Measurements from ENCODE around the gene MPLKIP. TPM values are rescaled to one million over a fixed set of nuclear protein-coding genes. Genes with fewer than 3 reads are reported as not detected.

The MPLKIP gene
- polyA plus RNA-seq (2013, experiment 1 of 2), result 76.9 TPM
- polyA plus RNA-seq (2013, experiment 2 of 2), result 76.4 TPM

DNA sequence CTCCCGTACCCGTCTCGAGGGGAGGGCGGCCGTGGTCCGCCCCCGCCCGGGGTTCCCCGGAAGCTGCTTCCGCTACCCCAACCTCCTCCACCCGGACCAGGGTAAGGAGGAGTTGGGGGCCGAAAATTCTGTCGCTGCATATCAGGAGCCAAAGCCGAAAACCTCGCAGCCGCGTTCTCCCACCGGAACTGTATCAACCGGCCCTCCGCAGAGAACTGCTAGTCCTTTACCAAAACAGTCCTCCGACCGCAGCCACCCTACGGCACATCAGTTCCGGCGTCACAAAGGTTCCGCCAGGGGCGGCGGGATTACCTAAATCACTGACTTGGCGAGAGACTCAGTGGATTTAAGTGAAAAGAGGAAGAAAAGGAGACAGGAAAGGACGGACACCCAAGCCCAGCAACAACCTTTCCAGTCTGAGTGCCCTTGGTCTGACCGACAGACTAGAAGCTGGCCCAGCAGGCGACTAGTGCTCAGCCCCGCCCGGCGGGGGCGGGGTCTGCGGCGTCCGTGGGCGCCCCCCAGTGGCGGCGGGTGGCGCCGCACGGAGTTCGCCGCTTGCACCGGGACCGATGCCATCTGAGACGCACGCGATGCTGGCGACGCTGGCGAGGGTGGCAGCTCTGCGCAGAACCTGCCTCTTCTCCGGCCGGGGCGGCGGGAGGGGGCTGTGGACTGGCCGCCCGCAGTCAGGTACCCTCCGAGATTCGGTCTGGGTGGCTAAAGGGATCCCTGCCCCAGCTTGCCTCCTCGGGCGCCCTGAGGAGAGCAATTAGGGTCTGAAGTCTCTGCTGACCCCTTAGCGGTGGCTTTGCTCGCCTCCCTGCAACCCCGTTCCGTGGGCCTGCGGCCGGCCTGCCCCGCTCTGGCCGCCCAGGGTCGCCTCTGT, at the start of gene MPLKIP, which contains the start of gene SUGCT:
Gene MPLKIP, minus strand, starts transcription at position 195 of the 889 bp plus-strand sequence. Its CDS starts 55 bp downstream, at position 140.
Gene SUGCT, plus strand, starts transcription at position 578 of the 889 bp plus-strand sequence.
- peak within 1 kb of the TSS; percentile 94 for H2BK120ac ChIP-seq (ENCODE audit: low read depth, low read length)
- peaks cover 0 to 1% of the 10 kb centered on the region in 2 donors for H3K4me1 ChIP-seq (ENCODE audit: control insufficient read depth in 2 of 2, insufficient read depth in 1 of 2, low read depth in 1 of 2, low read length in 2 of 2)
- H3K4me3 ChIP-seq (ENCODE audit: low read length in 2 of 2), result peak within 1 kb of the TSS; percentile 91 to 93
- peaks cover 0 to 27% of the 10 kb centered on the region in 2 donors for H3K36me3 ChIP-seq (replicated peaks in 1 of 2; ENCODE audit: control insufficient read depth in 2 of 2, insufficient read depth in 2 of 2, low read length in 2 of 2)
- no peak within 1 kb of the TSS for H2BK12ac ChIP-seq (ENCODE audit: low read length)
- peak within 1 kb of the TSS; percentile 92 for H3K27ac ChIP-seq (replicated peaks; ENCODE audit: low read length)
- no peaks in the 10 kb centered on the region for H3K9me3 ChIP-seq (replicated peaks in 1 of 2; ENCODE audit: control insufficient read depth in 2 of 2, insufficient read depth in 1 of 2, low read depth in 1 of 2, low read length in 2 of 2)
- peak; percentile 95 for DNase-seq (ENCODE audit: low spot score)
- H3K18ac ChIP-seq (ENCODE audit: low read length), result peak within 1 kb of the TSS; percentile 96
- peak within 1 kb of the TSS; percentile 90 for H3K9ac ChIP-seq (ENCODE audit: low read depth, low read length, poor library complexity)
- H2AFZ ChIP-seq (ENCODE audit: low read length), result peak within 1 kb of the TSS; percentile 100
- peaks cover 5% of the 10 kb centered on the region for H3K79me1 ChIP-seq (ENCODE audit: low read depth, low read length)
- no peaks in the 10 kb centered on the region for H3K27me3 ChIP-seq (ENCODE audit: control insufficient read depth in 3 of 3, insufficient read depth in 3 of 3, low read depth in 1 of 3, low read length in 3 of 3)
- no peak within 1 kb of the TSS for H3K14ac ChIP-seq (ENCODE audit: low read length)
- H4K91ac ChIP-seq (ENCODE audit: low read depth, low read length, poor library complexity), result no peak within 1 kb of the TSS
- H2BK15ac ChIP-seq (ENCODE audit: low read length), result peak within 1 kb of the TSS; percentile 97
- H2AK5ac ChIP-seq (ENCODE audit: low read depth, low read length), result no peak within 1 kb of the TSS
- peak within 1 kb of the TSS; percentile 73 for H3K23ac ChIP-seq (ENCODE audit: low read depth, low read length, poor library complexity)
- WGBS, 2 donors (ENCODE audit: extremely low coverage in 2 of 2, insufficient read length in 2 of 2, insufficient replicate concordance in 1 of 2), result no CpG with 5 or more reads among the region's 75 CpGs
- H4K8ac ChIP-seq (ENCODE audit: low read depth, low read length), result no peak within 1 kb of the TSS
- H2BK5ac ChIP-seq (ENCODE audit: low read length), result peak within 1 kb of the TSS; percentile 85
- peak within 1 kb of the TSS; percentile 56 for H3K4me2 ChIP-seq (ENCODE audit: insufficient read depth, low read length, poor library complexity, severe bottlenecking)
- no peak within 1 kb of the TSS for H3K4ac ChIP-seq (ENCODE audit: low read length)

- Histone ChIP-seq H2AFZ (ENCODE audit: low read length) (no peak overlapping the region), H2BK15ac (ENCODE audit: low read length) (no peak overlapping the region), H2BK5ac (ENCODE audit: low read length) (no peak overlapping the region), H3K79me1 (ENCODE audit: low read depth, low read length) (no peaks in the 10 kb centered on the region), H3K18ac (ENCODE audit: low read length) (no peak overlapping the region), H3K27me3 (ENCODE audit: control insufficient read depth in 3 of 3, insufficient read depth in 3 of 3, low read depth in 1 of 3, low read length in 3 of 3) (no peaks in the 10 kb centered on the region), H3K4me2 (ENCODE audit: insufficient read depth, low read length, poor library complexity, severe bottlenecking) (no peak overlapping the region), H3K4me3 (ENCODE audit: low read length in 2 of 2) (no peak overlapping the region), H3K9me3 (replicated peaks in 1 of 2; ENCODE audit: control insufficient read depth in 2 of 2, insufficient read depth in 1 of 2, low read depth in 1 of 2, low read length in 2 of 2) (no peaks in the 10 kb centered on the region), H3K9ac (ENCODE audit: low read depth, low read length, poor library complexity) (no peak overlapping the region), H3K14ac (ENCODE audit: low read length) (no peak overlapping the region), H2BK12ac (ENCODE audit: low read length) (no peak overlapping the region), H3K23ac (ENCODE audit: low read depth, low read length, poor library complexity) (no peak overlapping the region), H4K91ac (ENCODE audit: low read depth, low read length, poor library complexity) (no peak overlapping the region), H3K27ac (replicated peaks; ENCODE audit: low read length) (no peak overlapping the region), H3K4me1 (ENCODE audit: control insufficient read depth in 2 of 2, insufficient read depth in 1 of 2, low read depth in 1 of 2, low read length in 2 of 2) (peaks cover 0 to 1% of the 10 kb centered on the region in 2 donors), H3K4ac (ENCODE audit: low read length) (no peak overlapping the region), H4K8ac (ENCODE audit: low read depth, low read length) (no peak overlapping the region), H2BK120ac (ENCODE audit: low read depth, low read length) (no peak overlapping the region), H2AK5ac (ENCODE audit: low read depth, low read length) (no peak overlapping the region), H3K36me3 (replicated peaks in 1 of 2; ENCODE audit: control insufficient read depth in 2 of 2, insufficient read depth in 2 of 2, low read length in 2 of 2) (no peaks in the 10 kb centered on the region)
- no CpG with 5 or more reads among the region's 4 CpGs for WGBS, 2 donors (ENCODE audit: extremely low coverage in 2 of 2, insufficient read length in 2 of 2, insufficient replicate concordance in 1 of 2)
- DNase-seq (ENCODE audit: low spot score), result no peak
These were observed 48.0 kb upstream of the MPLKIP start for GRCh38 chr7:40182452-40182851.

DNA sequence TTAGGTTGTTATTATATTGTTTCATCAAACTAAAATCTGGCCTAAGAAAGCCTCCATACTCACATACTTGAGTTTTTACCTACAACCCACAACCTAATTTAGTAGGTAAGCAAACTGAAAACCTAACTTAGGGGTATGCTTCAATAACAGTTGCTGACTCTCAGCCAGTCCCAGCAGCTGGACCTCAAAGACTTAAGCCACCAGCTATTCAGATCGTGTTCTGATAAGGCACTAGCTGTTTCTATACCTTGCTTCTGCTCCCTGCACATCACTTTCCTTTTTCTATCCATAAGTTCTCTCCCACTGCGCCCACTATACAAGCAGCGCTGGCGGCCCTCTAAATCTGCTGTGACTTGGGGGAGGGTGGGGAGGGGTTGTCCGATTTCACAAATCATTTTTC, 42.6 kb upstream of the MPLKIP start:
- H2AFZ ChIP-seq (ENCODE audit: low read length), result no peak overlapping the region
- H3K4me3 ChIP-seq (ENCODE audit: low read length in 2 of 2), result no peak overlapping the region
- WGBS, 2 donors (ENCODE audit: extremely low coverage in 2 of 2, insufficient read length in 2 of 2, insufficient replicate concordance in 1 of 2), result no CpG with 5 or more reads among the region's 5 CpGs
- H4K8ac ChIP-seq (ENCODE audit: low read depth, low read length), result no peak overlapping the region
- no peak overlapping the region for H3K4me2 ChIP-seq (ENCODE audit: insufficient read depth, low read length, poor library complexity, severe bottlenecking)
- no peaks in the 10 kb centered on the region for H3K4me1 ChIP-seq (ENCODE audit: control insufficient read depth in 2 of 2, insufficient read depth in 1 of 2, low read depth in 1 of 2, low read length in 2 of 2)
- no peak overlapping the region for H4K91ac ChIP-seq (ENCODE audit: low read depth, low read length, poor library complexity)
- no peak overlapping the region for H2BK12ac ChIP-seq (ENCODE audit: low read length)
- no peak overlapping the region for H3K27ac ChIP-seq (replicated peaks; ENCODE audit: low read length)
- H3K18ac ChIP-seq (ENCODE audit: low read length), result no peak overlapping the region
- H3K27me3 ChIP-seq (ENCODE audit: control insufficient read depth in 3 of 3, insufficient read depth in 3 of 3, low read depth in 1 of 3, low read length in 3 of 3), result no peaks in the 10 kb centered on the region
- no peaks in the 10 kb centered on the region for H3K79me1 ChIP-seq (ENCODE audit: low read depth, low read length)
- no peak overlapping the region for H3K9ac ChIP-seq (ENCODE audit: low read depth, low read length, poor library complexity)
- no peaks in the 10 kb centered on the region for H3K9me3 ChIP-seq (replicated peaks in 1 of 2; ENCODE audit: control insufficient read depth in 2 of 2, insufficient read depth in 1 of 2, low read depth in 1 of 2, low read length in 2 of 2)
- no peak overlapping the region for H2BK15ac ChIP-seq (ENCODE audit: low read length)
- H3K14ac ChIP-seq (ENCODE audit: low read length), result no peak overlapping the region
- DNase-seq (ENCODE audit: low spot score), result no peak
- H2BK5ac ChIP-seq (ENCODE audit: low read length), result no peak overlapping the region
- no peak overlapping the region for H2BK120ac ChIP-seq (ENCODE audit: low read depth, low read length)
- no peak overlapping the region for H3K4ac ChIP-seq (ENCODE audit: low read length)
- no peak overlapping the region for H2AK5ac ChIP-seq (ENCODE audit: low read depth, low read length)
- no peak overlapping the region for H3K23ac ChIP-seq (ENCODE audit: low read depth, low read length, poor library complexity)
- no peaks in the 10 kb centered on the region for H3K36me3 ChIP-seq (replicated peaks in 1 of 2; ENCODE audit: control insufficient read depth in 2 of 2, insufficient read depth in 2 of 2, low read length in 2 of 2)

GRCh38 chr7:40175725-40176510, 41.5 kb upstream of the MPLKIP start:
- Histone ChIP-seq H3K23ac (ENCODE audit: low read depth, low read length, poor library complexity) (no peak overlapping the region), H3K9me3 (replicated peaks in 1 of 2; ENCODE audit: control insufficient read depth in 2 of 2, insufficient read depth in 1 of 2, low read depth in 1 of 2, low read length in 2 of 2) (no peaks in the 10 kb centered on the region), H3K27ac (replicated peaks; ENCODE audit: low read length) (no peak overlapping the region), H4K8ac (ENCODE audit: low read depth, low read length) (no peak overlapping the region), H3K79me1 (ENCODE audit: low read depth, low read length) (no peaks in the 10 kb centered on the region), H2AK5ac (ENCODE audit: low read depth, low read length) (no peak overlapping the region), H2BK120ac (ENCODE audit: low read depth, low read length) (no peak overlapping the region), H2AFZ (ENCODE audit: low read length) (no peak overlapping the region), H3K9ac (ENCODE audit: low read depth, low read length, poor library complexity) (no peak overlapping the region), H2BK12ac (ENCODE audit: low read length) (no peak overlapping the region), H3K27me3 (ENCODE audit: control insufficient read depth in 3 of 3, insufficient read depth in 3 of 3, low read depth in 1 of 3, low read length in 3 of 3) (no peaks in the 10 kb centered on the region), H4K91ac (ENCODE audit: low read depth, low read length, poor library complexity) (no peak overlapping the region), H2BK5ac (ENCODE audit: low read length) (no peak overlapping the region), H3K18ac (ENCODE audit: low read length) (no peak overlapping the region), H3K4me1 (ENCODE audit: control insufficient read depth in 2 of 2, insufficient read depth in 1 of 2, low read depth in 1 of 2, low read length in 2 of 2) (no peaks in the 10 kb centered on the region), H3K14ac (ENCODE audit: low read length) (no peak overlapping the region), H2BK15ac (ENCODE audit: low read length) (no peak overlapping the region), H3K4ac (ENCODE audit: low read length) (no peak overlapping the region), H3K4me2 (ENCODE audit: insufficient read depth, low read length, poor library complexity, severe bottlenecking) (no peak overlapping the region), H3K36me3 (replicated peaks in 1 of 2; ENCODE audit: control insufficient read depth in 2 of 2, insufficient read depth in 2 of 2, low read length in 2 of 2) (no peaks in the 10 kb centered on the region), H3K4me3 (ENCODE audit: low read length in 2 of 2) (no peak overlapping the region)
- WGBS, 2 donors (ENCODE audit: extremely low coverage in 2 of 2, insufficient read length in 2 of 2, insufficient replicate concordance in 1 of 2), result no CpG with 5 or more reads among the region's 9 CpGs
- DNase-seq (ENCODE audit: low spot score), result no peak

Data from neuronal stem cell (in vitro differentiated cells).